K562 (cell line): ENCODE results near the gene SHF. TPM values are rescaled to one million over a fixed set of nuclear protein-coding genes. Genes with fewer than 3 reads are reported as not detected.

Experiments
- ATF1 ChIP-seq, 2 experiments: fragments of 450-650 bp in 1 of 2; IDR thresholded peaks; 2 replicates each; pipeline ENCODE4 v1.6.1; 2016; ENCODE audit warnings: missing compliant biosample characterization in 1 of 2, missing genetic modification characterization in 1 of 2
- BRD9 ChIP-seq: fragments of 450-650 bp; IDR thresholded peaks from 2 replicates; pipeline ENCODE4 v1.6.1; 2018; ENCODE audit warnings: low read depth; ENCODE audit not compliant: partially characterized antibody
- CHCHD3 ChIP-seq: fragments of 250-450 bp; sonication (Bioruptor Pico); IDR thresholded peaks from 2 replicates; pipeline ENCODE4 v2.1.2; 2022; ENCODE audit warnings: mild to moderate bottlenecking
- CHD1 ChIP-seq: fragments of 200-600 bp; sonication (generic); IDR thresholded peaks from one replicate; pipeline ENCODE4 v1.6.1; 2012; ENCODE audit warnings: mild to moderate bottlenecking, moderate library complexity, low read length, inconsistent platforms
- CREB3 ChIP-seq: fragments of 450-650 bp; conservative IDR thresholded peaks from 2 replicates; pipeline ENCODE4 v1.6.1; 2016; ENCODE audit warnings: missing genetic modification characterization, low read depth, mild to moderate bottlenecking, missing compliant biosample characterization, moderate library complexity
- CTBP1 ChIP-seq: fragments of 450-650 bp; IDR thresholded peaks from 2 replicates; pipeline ENCODE4 v1.6.1; 2016; ENCODE audit warnings: borderline replicate concordance
- GTF2A2 ChIP-seq: IDR thresholded peaks from 2 replicates; pipeline ENCODE4 v1.6.1; 2016; ENCODE audit warnings: mild to moderate bottlenecking, missing genetic modification characterization, missing compliant biosample characterization
- NFYB ChIP-seq: IDR thresholded peaks from 2 replicates; pipeline ENCODE4 v1.6.1; 2011; ENCODE audit warnings: mild to moderate bottlenecking, moderate library complexity; ENCODE audit not compliant: insufficient read length; ENCODE audit errors: extremely low read depth
- NR2C2 ChIP-seq, 2 experiments: fragments of 200-800 bp in 1 of 2; sonication (Bioruptor generic) in 1 of 2; sonication (generic) in 1 of 2; formaldehyde crosslinking in 1 of 2; IDR thresholded peaks; 2 replicates each; pipeline versions ENCODE4 v1.6.1 to v1.8.0; 2016 to 2022; ENCODE audit warnings: mild to moderate bottlenecking in 1 of 2, missing compliant biosample characterization in 1 of 2, missing genetic modification characterization in 1 of 2, missing genetic modification reagents in 1 of 2
- NRF1 ChIP-seq, 2 experiments: fragments of 450-650 bp; IDR thresholded peaks in 1 of 2; conservative IDR thresholded peaks in 1 of 2; 2 replicates each; pipeline ENCODE4 v1.6.1; 2014; ENCODE audit warnings: mild to moderate bottlenecking in 2 of 2
- RERE ChIP-seq: sonication (generic); formaldehyde crosslinking; IDR thresholded peaks from 2 replicates; pipeline ENCODE4 v1.8.0; 2023; ENCODE audit warnings: missing genetic modification reagents, mild to moderate bottlenecking, borderline replicate concordance
- SP2 ChIP-seq: IDR thresholded peaks from 2 replicates; pipeline ENCODE4 v1.6.1; 2011; ENCODE audit warnings: mild to moderate bottlenecking, low read depth, low read length, moderate library complexity; ENCODE audit not compliant: poor library complexity, severe bottlenecking; ENCODE audit errors: extremely low read depth
- TCF3 ChIP-seq: sonication (generic); formaldehyde crosslinking; IDR thresholded peaks from 2 replicates; pipeline ENCODE4 v1.4.0; 2020; ENCODE audit warnings: mild to moderate bottlenecking, missing genetic modification reagents
- USF1 ChIP-seq: sonication (generic); formaldehyde crosslinking; IDR thresholded peaks from 2 replicates; pipeline ENCODE4 v1.9.0; 2022; ENCODE audit warnings: mild to moderate bottlenecking, missing genetic modification reagents
- ZNF143 ChIP-seq: sonication (generic); formaldehyde crosslinking; IDR thresholded peaks from 2 replicates; pipeline ENCODE4 v1.9.0; 2022; ENCODE audit warnings: mild to moderate bottlenecking, missing genetic modification reagents
- ZNF354B ChIP-seq: fragments of 250-450 bp; sonication (Bioruptor Pico); IDR thresholded peaks from 2 replicates; pipeline ENCODE4 v1.4.0; 2020
- ZNF766 ChIP-seq: fragments of 200-800 bp; sonication (Bioruptor generic); conservative IDR thresholded peaks from 2 replicates; pipeline ENCODE4 v1.6.1; 2016; ENCODE audit warnings: missing genetic modification characterization, missing compliant biosample characterization
- polyA plus RNA-seq, 8 experiments: library from polyadenylated mRNA; depleted of rRNA in 4 of 8; stranded (reverse) in 5 of 8; unstranded in 3 of 8; fragments of >200 nt; fragmentation: Nextera tagmentation in 2 of 8; fragmentation: Illumina TruSeq in 1 of 8; extraction: Ambion mirVana in 2 of 8; extraction: Trizol in 1 of 8; gene quantifications; 2 replicates each; pipeline versions ENCODE4 v1.2.1 to v1.2.3, GENCODE V29; 2011 to 2014; ENCODE audit warnings: inconsistent platforms in 1 of 8, missing spikeins in 1 of 8
- total RNA-seq, 7 experiments: library from RNA; depleted of rRNA in 6 of 7; stranded (reverse); fragments of >200 nt in 6 of 7; fragmentation: Illumina TruSeq in 2 of 7; extraction: Trizol in 2 of 7; gene quantifications; 2 replicates each; pipeline versions ENCODE4 v1.2.1 to v1.2.3, GENCODE V29; 2011 to 2021; ENCODE audit warnings: low replicate concordance in 1 of 7

The SHF gene
- total and polyA plus RNA-seq, 9 of the 15 experiments (the other 6 are each of a cell fraction or from before 2014, with no cell fraction given), result 0.51 to 2.2 (median 0.85) TPM; not detected in 2

DNA sequence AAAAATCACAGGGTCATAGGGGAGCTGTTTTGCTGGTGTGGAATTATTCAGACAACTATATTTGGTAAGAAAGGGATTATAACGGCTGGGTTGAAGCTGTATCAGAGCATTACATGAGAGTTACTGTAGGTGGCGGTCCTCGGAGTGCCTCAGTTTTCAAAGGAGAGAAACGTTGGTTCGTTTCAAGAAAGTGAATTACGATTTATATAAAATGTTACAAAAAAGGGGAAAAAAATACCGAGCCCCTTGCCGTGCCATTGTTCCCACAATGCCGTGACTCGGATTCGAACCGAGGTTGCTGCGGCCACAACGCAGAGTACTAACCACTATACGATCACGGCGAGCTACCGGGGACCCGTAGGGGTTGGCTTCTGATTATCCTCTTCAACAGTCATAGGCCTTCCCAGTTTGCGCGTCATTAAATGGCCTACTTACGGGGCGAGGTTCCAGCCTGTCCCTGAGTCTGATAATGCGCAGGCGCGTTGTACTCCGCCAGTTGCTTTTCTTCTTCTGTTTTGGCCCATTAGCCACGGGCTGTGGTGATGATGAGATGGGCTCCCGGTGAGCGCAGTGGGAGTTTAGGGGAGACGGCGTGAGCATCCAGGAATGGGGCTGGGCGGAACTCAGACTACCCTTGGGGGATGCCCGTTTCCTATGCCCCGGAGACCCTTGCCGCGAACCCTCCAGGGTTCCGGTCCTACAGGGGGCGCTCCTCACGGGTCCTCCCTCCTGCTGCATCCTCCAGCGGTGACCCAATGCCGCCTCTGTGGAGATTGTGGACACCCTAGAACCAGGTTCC, 10.8 kb upstream of the SHF start (continued):
- TF ChIP-seq SP2, result no peak
- peak; percentile 92 to 94 for TF ChIP-seq NRF1 (conservative IDR thresholded peaks at IDR 0.05 in 1 of 2, IDR thresholded peaks at IDR 0.05 in 1 of 2)
- no peak for TF ChIP-seq GTF2A2 (tag)
- no peak for TF ChIP-seq CREB3
- no peak for TF ChIP-seq ATF1 (CRISPR knock-in tag; IDR thresholded peaks at IDR 0.05)
- peak; percentile 96 for TF ChIP-seq ATF1 (tag; IDR thresholded peaks at IDR 0.05)
- 0 out of 2 replicates have a peak, but pooled peaks have one; percentile 12 for TF ChIP-seq ZNF766 (CRISPR knock-in tag)
- no peak for TF ChIP-seq NFYB
- TF ChIP-seq CHD1, result peak; percentile 28
- peak; percentile 94 for TF ChIP-seq CTBP1
- no peak for TF ChIP-seq ZNF354B
- TF ChIP-seq RERE (CRISPR knock-in tag), result no peak
- TF ChIP-seq CHCHD3 (CRISPR knock-in tag), result no peak
- TF ChIP-seq TCF3 (CRISPR knock-in tag), result peak; percentile 15; the same call in 1 of the 2 replicates
- TF ChIP-seq NR2C2 (CRISPR knock-in tag; IDR thresholded peaks at IDR 0.05), result peak; percentile 60; the same call in 1 of the 2 replicates
- no peak; the same call in none of the 2 replicates for TF ChIP-seq NR2C2 (tag; IDR thresholded peaks at IDR 0.05)
- TF ChIP-seq USF1 (CRISPR knock-in tag), result no peak
- no peak for TF ChIP-seq ZNF143
- TF ChIP-seq BRD9, result peak; percentile 98
